ENCODE data around the gene CLIC5. TPM values are rescaled to one million over a fixed set of nuclear protein-coding genes. Genes with fewer than 3 reads are reported as not detected.

The CLIC5 gene
- total RNA-seq, 3 donors from 2014 or later, result 3.4 to 5.4 (median 4.9) TPM

GRCh38 chr6:46024124-46024769 is 8.6 kb upstream of the CLIC5 start:
- no peak overlapping the region for H3K27ac ChIP-seq

DNA sequence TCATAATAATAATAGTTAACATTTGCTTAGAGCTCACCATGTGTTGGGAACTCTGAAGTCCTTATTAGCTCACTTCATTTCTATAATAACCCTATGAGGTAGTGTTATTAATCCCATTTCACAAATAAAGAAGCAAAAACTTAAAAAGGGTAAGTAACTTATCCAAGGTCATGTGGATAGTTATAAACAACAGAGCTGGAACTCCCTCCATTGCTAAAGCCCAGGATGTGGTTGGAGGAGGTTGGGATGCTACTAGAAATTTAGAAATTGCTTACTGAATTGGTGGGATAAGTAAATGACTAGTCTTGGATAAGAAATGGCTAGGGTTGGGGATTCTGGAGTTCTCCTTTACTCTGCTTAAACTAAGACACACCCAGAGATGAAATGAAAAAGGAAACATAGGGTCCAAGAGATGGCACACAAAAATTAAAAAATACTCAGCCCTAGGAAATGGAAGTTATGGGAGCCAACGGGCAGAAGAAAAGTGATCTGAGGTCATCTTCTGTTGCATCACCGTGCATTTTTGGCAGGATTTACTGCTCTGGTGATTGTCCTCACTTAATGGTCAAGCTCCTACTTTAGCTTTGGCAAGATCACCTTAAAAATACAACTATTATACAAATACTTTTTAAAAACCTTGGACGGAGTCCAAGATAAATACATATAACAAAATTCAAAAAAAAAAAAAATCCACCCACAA is 7.7 kb upstream of the CLIC5 start:
- Histone ChIP-seq H3K36me3 (no peaks in the 10 kb centered on the region), H3K27ac (no peak overlapping the region), H3K27me3 (no peaks in the 10 kb centered on the region), H3K9me3 (no peaks in the 10 kb centered on the region), H3K4me3 (no peak overlapping the region), H3K4me1 (no peaks in the 10 kb centered on the region)
- DNase-seq (ENCODE audit: low spot score in 2 of 2), result no peak
- intact Hi-C loops (cut with DNase I; ENCODE audit: low total_unique reads), result no loop called here
- TF ChIP-seq, protein P1, sequence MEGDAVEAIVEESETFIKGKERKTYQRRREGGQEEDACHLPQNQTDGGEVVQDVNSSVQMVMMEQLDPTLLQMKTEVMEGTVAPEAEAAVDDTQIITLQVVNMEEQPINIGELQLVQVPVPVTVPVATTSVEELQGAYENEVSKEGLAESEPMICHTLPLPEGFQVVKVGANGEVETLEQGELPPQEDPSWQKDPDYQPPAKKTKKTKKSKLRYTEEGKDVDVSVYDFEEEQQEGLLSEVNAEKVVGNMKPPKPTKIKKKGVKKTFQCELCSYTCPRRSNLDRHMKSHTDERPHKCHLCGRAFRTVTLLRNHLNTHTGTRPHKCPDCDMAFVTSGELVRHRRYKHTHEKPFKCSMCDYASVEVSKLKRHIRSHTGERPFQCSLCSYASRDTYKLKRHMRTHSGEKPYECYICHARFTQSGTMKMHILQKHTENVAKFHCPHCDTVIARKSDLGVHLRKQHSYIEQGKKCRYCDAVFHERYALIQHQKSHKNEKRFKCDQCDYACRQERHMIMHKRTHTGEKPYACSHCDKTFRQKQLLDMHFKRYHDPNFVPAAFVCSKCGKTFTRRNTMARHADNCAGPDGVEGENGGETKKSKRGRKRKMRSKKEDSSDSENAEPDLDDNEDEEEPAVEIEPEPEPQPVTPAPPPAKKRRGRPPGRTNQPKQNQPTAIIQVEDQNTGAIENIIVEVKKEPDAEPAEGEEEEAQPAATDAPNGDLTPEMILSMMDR (IDR thresholded peaks at IDR 0.05), result no peak
- TF ChIP-seq POLR2A (IDR thresholded peaks at IDR 0.05), result no peak

More at GRCh38 chr6:46024124-46024769, 8.6 kb upstream of the CLIC5 start:
- Histone ChIP-seq H3K4me3 (no peak overlapping the region), H3K4me1 (no peaks in the 10 kb centered on the region), H3K9me3 (no peaks in the 10 kb centered on the region), H3K36me3 (no peaks in the 10 kb centered on the region), H3K27me3 (no peaks in the 10 kb centered on the region)
- intact Hi-C loops (cut with DNase I; ENCODE audit: low total_unique reads), result no loop called here
- no peak for DNase-seq (ENCODE audit: low spot score in 2 of 2)
- TF ChIP-seq, protein P1 (IDR thresholded peaks at IDR 0.05), result no peak
- TF ChIP-seq POLR2A (IDR thresholded peaks at IDR 0.05) (no peak), POLR2AphosphoS5 (IDR thresholded peaks at IDR 0.05) (no peak)

DNA sequence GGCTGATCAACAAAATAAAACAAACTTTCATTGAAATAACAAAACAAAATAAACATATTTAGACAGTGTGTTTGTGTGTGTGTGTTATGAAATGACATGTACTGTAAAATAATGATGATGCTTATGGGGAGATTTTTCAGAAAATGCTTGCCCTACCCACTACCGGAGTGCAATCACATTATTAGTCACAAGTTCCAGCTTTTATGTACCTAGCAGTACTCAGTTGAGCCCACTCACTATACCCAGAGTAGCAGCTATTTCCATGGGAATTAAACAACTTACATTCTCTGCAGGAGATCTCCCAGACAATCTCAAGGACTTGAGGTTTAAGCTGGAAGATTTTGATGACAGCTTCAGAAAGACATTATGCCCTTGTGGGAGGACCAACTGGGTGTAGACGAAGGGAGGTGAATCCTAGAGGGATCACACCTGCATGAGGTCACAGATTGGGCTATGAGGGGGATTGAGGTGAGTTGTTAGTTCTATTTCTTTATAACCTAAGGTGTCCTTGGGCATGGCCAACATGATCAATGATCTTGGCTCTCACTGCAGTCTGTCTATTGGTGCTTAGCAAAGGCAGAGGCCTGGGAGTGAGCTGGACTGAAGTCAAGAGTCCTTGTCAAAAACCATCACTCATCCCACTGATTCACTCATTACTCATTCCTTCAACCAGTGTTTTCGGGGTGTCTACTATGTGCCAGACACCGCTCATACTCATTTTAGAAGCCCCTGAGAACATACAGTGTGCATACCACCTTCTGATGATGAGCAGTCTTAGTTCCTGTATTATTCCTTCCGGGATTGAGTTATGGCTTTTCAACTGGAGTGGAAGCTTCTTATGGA is 6.7 kb upstream of the CLIC5 start:
- H3K4me1 ChIP-seq, result no peaks in the 10 kb centered on the region
- H3K4me3 ChIP-seq, result no peak overlapping the region
- H3K36me3 ChIP-seq, result no peaks in the 10 kb centered on the region
- DNase-seq (ENCODE audit: low spot score in 2 of 2), result no peak
- H3K9me3 ChIP-seq, result no peaks in the 10 kb centered on the region
- H3K27ac ChIP-seq, result no peak overlapping the region
- TF ChIP-seq, protein P1 (IDR thresholded peaks at IDR 0.05), result no peak
- TF ChIP-seq POLR2AphosphoS5 (IDR thresholded peaks at IDR 0.05) (no peak), POLR2A (IDR thresholded peaks at IDR 0.05) (no peak)
- H3K27me3 ChIP-seq, result no peaks in the 10 kb centered on the region
- intact Hi-C loops (cut with DNase I; ENCODE audit: low total_unique reads), result no loop called here

GRCh38 chr6:46017726-46018125 is 2.1 kb upstream of the CLIC5 start:
- no peak overlapping the region for H3K4me3 ChIP-seq
- intact Hi-C loops (cut with DNase I; ENCODE audit: low total_unique reads), result no loop called here

More at GRCh38 chr6:46017726-46018125, 2.1 kb upstream of the CLIC5 start:
- Histone ChIP-seq H3K9me3 (no peaks in the 10 kb centered on the region), H3K27ac (no peak overlapping the region), H3K36me3 (no peaks in the 10 kb centered on the region), H3K4me1 (no peaks in the 10 kb centered on the region), H3K27me3 (peaks cover 0 to 3% of the 10 kb centered on the region in 2 donors)
- TF ChIP-seq POLR2AphosphoS5 (IDR thresholded peaks at IDR 0.05) (no peak), POLR2A (IDR thresholded peaks at IDR 0.05) (no peak)
- TF ChIP-seq, protein P1 (IDR thresholded peaks at IDR 0.05), result no peak
- DNase-seq (ENCODE audit: low spot score in 2 of 2), result no peak
